Measurements from ENCODE around the gene PXMP4.
A peak's percentile ranks its signal among the peaks of the same experiment; 100 is the strongest.

Gene PXMP4

GRCh38 chr20:33664085-33664761 lies 55.9 kb downstream of the PXMP4 start:
- H3F3A ChIP-seq (ENCODE audit: control insufficient read depth, insufficient read depth) = peaks cover 8% of the 10 kb centered on the region
- H3K9me3 ChIP-seq (ENCODE audit: control insufficient read depth, insufficient read depth, low read length) = no peaks in the 10 kb centered on the region
- H3K36me3 ChIP-seq (ENCODE audit: control insufficient read depth, low read length) = peaks cover 12% of the 10 kb centered on the region
- no peak for TF ChIP-seq EZH2phosphoT487 (IDR thresholded peaks at IDR 0.05; ENCODE audit: borderline replicate concordance, low read length)
- H3K4me3 ChIP-seq (ENCODE audit: low read length) = peak overlapping the region; percentile 84
- H3K27ac ChIP-seq (ENCODE audit: low read depth, low read length) = peak overlapping the region; percentile 51
- H3K79me2 ChIP-seq (ENCODE audit: control insufficient read depth, low read length) = peaks cover 18% of the 10 kb centered on the region
- H3K9me2 ChIP-seq (replicated peaks; ENCODE audit: control insufficient read depth, low read length) = no peaks in the 10 kb centered on the region
- no peaks in the 10 kb centered on the region for H3K27me3 ChIP-seq (ENCODE audit: control insufficient read depth, low read length)
- peaks cover 50% of the 10 kb centered on the region for H3K4me1 ChIP-seq (ENCODE audit: control insufficient read depth, low read length)
- peak overlapping the region; percentile 94 for H3K4me2 ChIP-seq (ENCODE audit: low read length)
- no peaks in the 10 kb centered on the region for H4K20me1 ChIP-seq (ENCODE audit: control insufficient read depth, insufficient read depth, low read depth, low read length)

- Histone ChIP-seq H3K9me3 (ENCODE audit: control insufficient read depth, insufficient read depth, low read length) (no peaks in the 10 kb centered on the region), H3K9me2 (replicated peaks; ENCODE audit: control insufficient read depth, low read length) (no peaks in the 10 kb centered on the region), H3K27me3 (ENCODE audit: control insufficient read depth, low read length) (no peaks in the 10 kb centered on the region), H3K4me3 (ENCODE audit: low read length) (peak overlapping the region; percentile 84), H4K20me1 (ENCODE audit: control insufficient read depth, insufficient read depth, low read depth, low read length) (no peaks in the 10 kb centered on the region), H3K4me2 (ENCODE audit: low read length) (peak overlapping the region; percentile 94), H3K4me1 (ENCODE audit: control insufficient read depth, low read length) (peaks cover 44% of the 10 kb centered on the region), H3K79me2 (ENCODE audit: control insufficient read depth, low read length) (peaks cover 13% of the 10 kb centered on the region), H3F3A (ENCODE audit: control insufficient read depth, insufficient read depth) (peaks cover 8% of the 10 kb centered on the region), H3K36me3 (ENCODE audit: control insufficient read depth, low read length) (peaks cover 4% of the 10 kb centered on the region), H3K27ac (ENCODE audit: low read depth, low read length) (peak overlapping the region; percentile 51)
- TF ChIP-seq CTCF (IDR thresholded peaks at IDR 0.05; ENCODE audit: low read depth, low read length, poor library complexity, severe bottlenecking) (no peak), EZH2phosphoT487 (IDR thresholded peaks at IDR 0.05; ENCODE audit: borderline replicate concordance, low read length) (no peak)
Measured at GRCh38 chr20:33663161-33664084, 56.7 kb downstream of the PXMP4 start.

- Histone ChIP-seq H3K4me3 (ENCODE audit: low read length) (peak within 1 kb of the TSS; percentile 84), H3F3A (ENCODE audit: control insufficient read depth, insufficient read depth) (peaks cover 8% of the 10 kb centered on the region), H3K27ac (ENCODE audit: low read depth, low read length) (peak within 1 kb of the TSS; percentile 51), H4K20me1 (ENCODE audit: control insufficient read depth, insufficient read depth, low read depth, low read length) (no peaks in the 10 kb centered on the region), H3K9me2 (replicated peaks; ENCODE audit: control insufficient read depth, low read length) (no peaks in the 10 kb centered on the region), H3K9me3 (ENCODE audit: control insufficient read depth, insufficient read depth, low read length) (no peaks in the 10 kb centered on the region), H3K4me1 (ENCODE audit: control insufficient read depth, low read length) (peaks cover 34% of the 10 kb centered on the region), H3K36me3 (ENCODE audit: control insufficient read depth, low read length) (no peaks in the 10 kb centered on the region; the same call in 1 of the 2 replicates), H3K4me2 (ENCODE audit: low read length) (peak within 1 kb of the TSS; percentile 94), H3K27me3 (ENCODE audit: control insufficient read depth, low read length) (no peaks in the 10 kb centered on the region), H3K79me2 (ENCODE audit: control insufficient read depth, low read length) (peaks cover 2% of the 10 kb centered on the region; the same call in 1 of the 2 replicates)
- TF ChIP-seq CTCF (IDR thresholded peaks at IDR 0.05; ENCODE audit: low read depth, low read length, poor library complexity, severe bottlenecking) = no peak
- TF ChIP-seq EZH2phosphoT487 (IDR thresholded peaks at IDR 0.05; ENCODE audit: borderline replicate concordance, low read length) = no peak
Measured at GRCh38 chr20:33662172-33662571, 57.9 kb downstream of the PXMP4 start, which contains the start of gene C20orf144. TSS of gene C20orf144 (plus strand) at chr20:33662327. CDS start at chr20:33662346, 19 bp downstream.
